ENCODE results near the gene TERB2.
"Not testable (repeated sequence)": the region's sequence is repeated elsewhere in the genome, so short reads cannot be mapped to it uniquely, and the experiment has no call there.

DNA sequence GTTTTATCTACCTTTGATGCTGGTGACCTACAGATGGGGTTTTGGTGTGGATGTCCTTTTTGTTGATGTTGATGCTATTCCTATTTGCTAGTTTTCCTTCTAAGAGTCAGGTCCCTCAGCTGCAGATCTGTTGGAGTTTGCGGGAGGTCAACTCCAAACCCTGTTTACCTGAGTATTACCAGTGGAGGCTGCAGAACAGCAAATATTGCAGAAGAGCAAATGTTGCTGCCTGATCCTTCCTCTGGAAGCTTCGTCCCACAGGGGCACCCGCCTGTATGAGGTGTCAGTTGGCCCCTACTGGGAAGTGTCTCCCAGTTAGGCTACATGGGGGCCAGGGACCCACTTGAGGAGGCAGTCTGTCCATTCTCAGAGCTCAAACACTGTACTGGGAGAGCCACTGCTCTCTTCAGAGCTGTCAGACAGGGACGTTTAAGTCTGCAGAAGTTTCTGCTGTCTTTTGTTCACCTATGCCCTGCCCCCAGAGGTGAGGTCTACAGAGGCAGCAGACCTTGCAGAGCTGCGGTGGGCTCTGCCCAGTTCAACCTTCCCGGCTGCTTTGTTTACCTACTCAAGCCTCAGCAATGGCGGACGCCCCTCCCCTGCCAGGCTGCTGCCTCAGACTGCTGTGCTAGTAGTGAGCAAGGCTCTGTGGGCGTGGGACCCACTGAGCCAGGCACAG, 63.9 kb downstream of the TERB2 start:
- not testable (repeated sequence) for TF ChIP-seq ISL1 (CRISPR knock-in tag; IDR thresholded peaks at IDR 0.05); POU6F1 (CRISPR knock-in tag; IDR thresholded peaks at IDR 0.05; ENCODE audit: borderline replicate concordance, low read depth); ARNTL (CRISPR knock-in tag; IDR thresholded peaks at IDR 0.05; ENCODE audit: borderline replicate concordance, low read depth); GLIS3 (CRISPR knock-in tag; IDR thresholded peaks at IDR 0.05)
- TF ChIP-seq, protein P1, sequence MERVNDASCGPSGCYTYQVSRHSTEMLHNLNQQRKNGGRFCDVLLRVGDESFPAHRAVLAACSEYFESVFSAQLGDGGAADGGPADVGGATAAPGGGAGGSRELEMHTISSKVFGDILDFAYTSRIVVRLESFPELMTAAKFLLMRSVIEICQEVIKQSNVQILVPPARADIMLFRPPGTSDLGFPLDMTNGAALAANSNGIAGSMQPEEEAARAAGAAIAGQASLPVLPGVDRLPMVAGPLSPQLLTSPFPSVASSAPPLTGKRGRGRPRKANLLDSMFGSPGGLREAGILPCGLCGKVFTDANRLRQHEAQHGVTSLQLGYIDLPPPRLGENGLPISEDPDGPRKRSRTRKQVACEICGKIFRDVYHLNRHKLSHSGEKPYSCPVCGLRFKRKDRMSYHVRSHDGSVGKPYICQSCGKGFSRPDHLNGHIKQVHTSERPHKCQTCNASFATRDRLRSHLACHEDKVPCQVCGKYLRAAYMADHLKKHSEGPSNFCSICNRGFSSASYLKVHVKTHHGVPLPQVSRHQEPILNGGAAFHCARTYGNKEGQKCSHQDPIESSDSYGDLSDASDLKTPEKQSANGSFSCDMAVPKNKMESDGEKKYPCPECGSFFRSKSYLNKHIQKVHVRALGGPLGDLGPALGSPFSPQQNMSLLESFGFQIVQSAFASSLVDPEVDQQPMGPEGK (CRISPR knock-in tag; IDR thresholded peaks at IDR 0.05; ENCODE audit: borderline replicate concordance) = not testable (repeated sequence)
